Endothelial cell of umbilical vein (primary cell): ENCODE data around the gene CCNL2.

Experiments
- EZH2 ChIP-seq: IDR thresholded peaks from 2 replicates; pipeline ENCODE4 v1.6.1; 2012; ENCODE audit warnings: borderline replicate concordance, low read depth, mild to moderate bottlenecking, moderate library complexity, low read length, inconsistent platforms; ENCODE audit not compliant: severe bottlenecking
- FOS ChIP-seq: IDR thresholded peaks from 2 replicates; pipeline ENCODE4 v1.6.1; 2011; ENCODE audit warnings: mild to moderate bottlenecking, low read length, moderate library complexity, borderline replicate concordance; ENCODE audit not compliant: insufficient read depth
- GATA2 ChIP-seq: IDR thresholded peaks from 2 replicates; pipeline ENCODE4 v1.7.0; 2011; ENCODE audit warnings: low read depth, mild to moderate bottlenecking, moderate library complexity, mixed read lengths, low read length; ENCODE audit not compliant: insufficient read length, insufficient read depth
- MYC ChIP-seq: IDR thresholded peaks from one replicate; pipeline ENCODE4 v1.6.1; 2011; ENCODE audit warnings: mild to moderate bottlenecking, low read depth, low read length
- POLR2A ChIP-seq: IDR thresholded peaks from 2 replicates; pipeline ENCODE4 v1.6.1; 2012; ENCODE audit warnings: low read depth, mild to moderate bottlenecking, control low read depth, low read length
- POLR2AphosphoS5 ChIP-seq: IDR thresholded peaks from 2 replicates; pipeline ENCODE4 v1.6.1; 2012; ENCODE audit warnings: low read depth, mild to moderate bottlenecking, control low read depth, low read length, moderate library complexity; ENCODE audit not compliant: insufficient read depth
- TF ChIP-seq, protein P1 (sequence below), 2 donors: IDR thresholded peaks; 1 replicate in 1 of 2; 2 replicates in 1 of 2; pipeline ENCODE4 v1.5.1; 2011; ENCODE audit warnings: low read length in 2 of 2, mild to moderate bottlenecking in 2 of 2, moderate library complexity in 2 of 2, control low read depth in 1 of 2, inconsistent platforms in 1 of 2, low read depth in 1 of 2; ENCODE audit not compliant: insufficient read depth in 1 of 2; ENCODE audit errors: extremely low read depth in 1 of 2
- TF ChIP-seq, protein P2 (sequence below): IDR thresholded peaks from 2 replicates; pipeline ENCODE4 v1.6.1; 2011; ENCODE audit not compliant: insufficient read depth, insufficient read length

DNA sequence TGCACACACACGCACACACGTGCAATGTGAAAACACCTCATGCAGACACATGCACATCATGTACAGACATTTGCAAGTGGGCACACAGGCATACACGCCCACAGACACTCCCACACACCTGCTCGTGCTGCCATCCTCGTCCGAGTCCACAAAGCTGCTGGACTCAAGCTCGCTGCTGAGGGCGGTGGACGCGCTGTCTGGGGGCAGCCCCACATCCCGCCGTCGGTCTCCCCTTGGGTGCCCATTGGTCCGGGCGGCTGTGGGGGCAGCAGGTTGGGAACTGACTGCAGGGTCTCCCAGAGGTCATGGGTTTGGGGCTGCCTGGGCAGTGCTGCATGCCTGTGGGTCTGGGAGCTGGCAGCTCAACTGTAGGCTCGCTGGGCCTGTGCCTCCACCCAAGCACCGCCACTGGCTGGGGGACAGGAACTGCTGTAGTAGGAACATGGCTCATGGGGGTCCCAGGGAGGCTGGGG lies 57.5 kb downstream of the CCNL2 start:
- TF ChIP-seq, protein P1, sequence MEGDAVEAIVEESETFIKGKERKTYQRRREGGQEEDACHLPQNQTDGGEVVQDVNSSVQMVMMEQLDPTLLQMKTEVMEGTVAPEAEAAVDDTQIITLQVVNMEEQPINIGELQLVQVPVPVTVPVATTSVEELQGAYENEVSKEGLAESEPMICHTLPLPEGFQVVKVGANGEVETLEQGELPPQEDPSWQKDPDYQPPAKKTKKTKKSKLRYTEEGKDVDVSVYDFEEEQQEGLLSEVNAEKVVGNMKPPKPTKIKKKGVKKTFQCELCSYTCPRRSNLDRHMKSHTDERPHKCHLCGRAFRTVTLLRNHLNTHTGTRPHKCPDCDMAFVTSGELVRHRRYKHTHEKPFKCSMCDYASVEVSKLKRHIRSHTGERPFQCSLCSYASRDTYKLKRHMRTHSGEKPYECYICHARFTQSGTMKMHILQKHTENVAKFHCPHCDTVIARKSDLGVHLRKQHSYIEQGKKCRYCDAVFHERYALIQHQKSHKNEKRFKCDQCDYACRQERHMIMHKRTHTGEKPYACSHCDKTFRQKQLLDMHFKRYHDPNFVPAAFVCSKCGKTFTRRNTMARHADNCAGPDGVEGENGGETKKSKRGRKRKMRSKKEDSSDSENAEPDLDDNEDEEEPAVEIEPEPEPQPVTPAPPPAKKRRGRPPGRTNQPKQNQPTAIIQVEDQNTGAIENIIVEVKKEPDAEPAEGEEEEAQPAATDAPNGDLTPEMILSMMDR (IDR thresholded peaks at IDR 0.05; ENCODE audit: extremely low read depth in 1 of 2, insufficient read depth in 1 of 2, low read depth in 1 of 2, low read length in 2 of 2) = no peak
- TF ChIP-seq POLR2A = no peak
- TF ChIP-seq FOS = no peak
- TF ChIP-seq, protein P2, sequence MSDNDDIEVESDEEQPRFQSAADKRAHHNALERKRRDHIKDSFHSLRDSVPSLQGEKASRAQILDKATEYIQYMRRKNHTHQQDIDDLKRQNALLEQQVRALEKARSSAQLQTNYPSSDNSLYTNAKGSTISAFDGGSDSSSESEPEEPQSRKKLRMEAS = no peak
- no peak for TF ChIP-seq EZH2
- no peak for TF ChIP-seq MYC
- no peak for TF ChIP-seq POLR2AphosphoS5
- no peak for TF ChIP-seq GATA2
